Neural progenitor cell (in vitro differentiated cells): ENCODE measurements around the gene CHRD. TPM values are rescaled to one million over a fixed set of nuclear protein-coding genes. Genes with fewer than 3 reads are reported as not detected.

ENCODE experiments used
- DNase-seq: peaks from one replicate; pipeline ENCODE4 v3.0.0-alpha.2; 2016; ENCODE audit warnings: low spot score
- H2AFZ ChIP-seq: fragments of 200-600 bp; sonication (generic); replicated peaks from 2 replicates; pipeline ENCODE4 v1.6.1; 2016; ENCODE audit warnings: antibody characterized with exemption
- H3F3A ChIP-seq: fragments of 200-600 bp; sonication (generic); 2 replicates; pipeline ENCODE4 v1.6.1; 2016; ENCODE audit warnings: antibody characterized with exemption, low read depth
- H3K27ac ChIP-seq: fragments of 200-600 bp; sonication (generic); 2 replicates; pipeline ENCODE4 v1.5.1; 2016; ENCODE audit warnings: mild to moderate bottlenecking
- H3K27me3 ChIP-seq: fragments of 200-600 bp; sonication (generic); 2 replicates; pipeline ENCODE4 v1.6.1; 2016; ENCODE audit warnings: mild to moderate bottlenecking, moderate library complexity
- H3K36me3 ChIP-seq: fragments of 200-600 bp; sonication (generic); 2 replicates; pipeline ENCODE4 v1.5.1; 2016
- H3K4me1 ChIP-seq: fragments of 200-600 bp; sonication (generic); 2 replicates; pipeline ENCODE4 v1.6.1; 2016; ENCODE audit warnings: mixed run types
- H3K4me2 ChIP-seq: fragments of 200-600 bp; sonication (generic); 2 replicates; pipeline ENCODE4 v1.6.1; 2016
- H3K4me3 ChIP-seq: fragments of 200-600 bp; sonication (generic); 2 replicates; pipeline ENCODE4 v1.5.1; 2016
- H3K79me2 ChIP-seq: fragments of 200-600 bp; sonication (generic); 2 replicates; pipeline ENCODE4 v1.6.1; 2016; ENCODE audit warnings: low read depth
- H3K9ac ChIP-seq: fragments of 200-600 bp; sonication (generic); 2 replicates; pipeline ENCODE4 v1.6.1; 2016
- H3K9me3 ChIP-seq: fragments of 200-600 bp; sonication (generic); 2 replicates; pipeline ENCODE4 v1.5.1; 2016; ENCODE audit warnings: low read depth
- H4K20me1 ChIP-seq: fragments of 200-600 bp; sonication (generic); 2 replicates; pipeline ENCODE4 v1.6.1; 2016; ENCODE audit warnings: low read depth
- H3K27ac Mint-ChIP-seq: 3 replicates; pipeline ENCODE4 v1.8.0; 2021; ENCODE audit warnings: mixed read lengths
- H3K27me3 Mint-ChIP-seq: 2 replicates; pipeline ENCODE4 v1.8.0; 2022; ENCODE audit warnings: low read depth, mild to moderate bottlenecking, inconsistent platforms, moderate library complexity, mixed read lengths; ENCODE audit not compliant: insufficient read depth
- H3K36me3 Mint-ChIP-seq: 3 replicates; pipeline ENCODE4 v1.8.0; 2021; ENCODE audit warnings: mixed read lengths
- H3K4me1 Mint-ChIP-seq: 3 replicates; pipeline ENCODE4 v1.8.0; 2021; ENCODE audit warnings: mixed read lengths
- H3K4me3 Mint-ChIP-seq: 3 replicates; pipeline ENCODE4 v1.8.0; 2021; ENCODE audit warnings: mild to moderate bottlenecking, moderate library complexity, mixed read lengths
- H3K9me3 Mint-ChIP-seq: 3 replicates; pipeline ENCODE4 v1.8.0; 2020; ENCODE audit warnings: mixed read lengths
- CTCF ChIP-seq: fragments of 200-600 bp; sonication (generic); IDR thresholded peaks from 2 replicates; pipeline ENCODE4 v1.5.1; 2017; ENCODE audit warnings: antibody characterized with exemption, mild to moderate bottlenecking
- EZH2 ChIP-seq: fragments of 200-600 bp; sonication (generic); IDR thresholded peaks from 2 replicates; pipeline ENCODE4 v1.6.1; 2017; ENCODE audit warnings: antibody characterized with exemption, mild to moderate bottlenecking, moderate library complexity
- EZH2phosphoT487 ChIP-seq: fragments of 200-600 bp; sonication (generic); IDR thresholded peaks from 2 replicates; pipeline ENCODE4 v1.6.1; 2017; ENCODE audit warnings: antibody characterized with exemption
- total RNA-seq: library from RNA; depleted of rRNA; stranded (reverse); fragments of >200 nt; gene quantifications from 2 replicates; pipeline ENCODE4 v1.2.3, GENCODE V29; 2015; ENCODE audit warnings: low replicate concordance

CHRD gene
- total RNA-seq, 1 donor from 2014 or later = 2.3 TPM

- peak overlapping the region; percentile 20 for H2AFZ ChIP-seq
- no peak for TF ChIP-seq EZH2phosphoT487
- TF ChIP-seq CTCF = peak; percentile 57
- peak overlapping the region; percentile 86 for H3K4me3 ChIP-seq
- H3K4me1 Mint-ChIP-seq = peaks cover 33% of the 10 kb centered on the region
- H3K4me2 ChIP-seq = peak overlapping the region; percentile 84
- H4K20me1 ChIP-seq = peaks cover 7% of the 10 kb centered on the region
- peak overlapping the region; percentile 100 for H3K27ac ChIP-seq
- peaks cover 28% of the 10 kb centered on the region for H3K36me3 Mint-ChIP-seq
- no peaks in the 10 kb centered on the region for H3K9me3 ChIP-seq
- no peaks in the 10 kb centered on the region for H3K27me3 ChIP-seq
- H3K36me3 ChIP-seq = peaks cover 7% of the 10 kb centered on the region
- no peaks in the 10 kb centered on the region for H3K9me3 Mint-ChIP-seq
- peak overlapping the region; percentile 99 for H3K4me3 Mint-ChIP-seq
- peak overlapping the region; percentile 87 for H3K9ac ChIP-seq
- H3K4me1 ChIP-seq = peaks cover 23% of the 10 kb centered on the region
- H3K79me2 ChIP-seq = peaks cover 61% of the 10 kb centered on the region
- peak overlapping the region; percentile 99 for H3K27ac Mint-ChIP-seq
- H3K27me3 Mint-ChIP-seq = peaks cover 15% of the 10 kb centered on the region
- H3F3A ChIP-seq = peaks cover 40% of the 10 kb centered on the region
- DNase-seq = peak; percentile 99
These were observed 16.9 kb upstream of the CHRD start for GRCh38 chr3:184362668-184363546.

GRCh38 chr3:184366619-184367289 is 13.1 kb upstream of the CHRD start:
- TF ChIP-seq CTCF (no peak), EZH2phosphoT487 (no peak), EZH2 (no peak)
- Histone ChIP-seq H3K9ac (no peak overlapping the region), H3K79me2 (peaks cover 33% of the 10 kb centered on the region), H3K36me3 (peaks cover 7% of the 10 kb centered on the region), H3K4me3 (no peak overlapping the region), H3K27me3 (no peaks in the 10 kb centered on the region), H2AFZ (no peak overlapping the region), H3K27ac (no peak overlapping the region), H3K9me3 (no peaks in the 10 kb centered on the region), H3F3A (peaks cover 47% of the 10 kb centered on the region), H4K20me1 (peaks cover 38% of the 10 kb centered on the region), H3K4me2 (no peak overlapping the region), H3K4me1 (peaks cover 4% of the 10 kb centered on the region)
- H3K27ac Mint-ChIP-seq = no peak overlapping the region
- H3K9me3 Mint-ChIP-seq = no peaks in the 10 kb centered on the region
- H3K4me1 Mint-ChIP-seq = peaks cover 19% of the 10 kb centered on the region
- peak overlapping the region; percentile 43 for H3K4me3 Mint-ChIP-seq
- no peak for DNase-seq
- H3K36me3 Mint-ChIP-seq = peaks cover 35% of the 10 kb centered on the region
- peaks cover 16% of the 10 kb centered on the region for H3K27me3 Mint-ChIP-seq

GRCh38 chr3:184368116-184368515 is 11.7 kb upstream of the CHRD start:
- Mint-ChIP-seq H3K36me3 (peaks cover 35% of the 10 kb centered on the region), H3K4me1 (peaks cover 31% of the 10 kb centered on the region), H3K27me3 (peaks cover 17% of the 10 kb centered on the region), H3K4me3 (no peak overlapping the region), H3K9me3 (no peaks in the 10 kb centered on the region), H3K27ac (no peak overlapping the region)
- Histone ChIP-seq H3K36me3 (peaks cover 7% of the 10 kb centered on the region), H3K79me2 (peaks cover 26% of the 10 kb centered on the region), H3K4me3 (no peak overlapping the region), H4K20me1 (peaks cover 42% of the 10 kb centered on the region), H2AFZ (no peak overlapping the region), H3K9me3 (no peaks in the 10 kb centered on the region), H3K9ac (no peak overlapping the region), H3K27me3 (no peaks in the 10 kb centered on the region), H3F3A (peaks cover 37% of the 10 kb centered on the region), H3K27ac (no peak overlapping the region), H3K4me2 (no peak overlapping the region), H3K4me1 (peaks cover 4% of the 10 kb centered on the region)
- DNase-seq = no peak
- TF ChIP-seq CTCF = no peak
- TF ChIP-seq EZH2 = no peak
- no peak for TF ChIP-seq EZH2phosphoT487
